Measurements from ENCODE around the gene TNNI3K. TPM values are rescaled to one million over a fixed set of nuclear protein-coding genes. Genes with fewer than 3 reads are reported as not detected.

The TNNI3K gene
- total and polyA plus RNA-seq, 12 donors = 11.7 to 162 (median 95.6) TPM

GRCh38 chr1:74530892-74531291 is 295.7 kb downstream of the TNNI3K start:
- ATAC-seq = no peak

DNA sequence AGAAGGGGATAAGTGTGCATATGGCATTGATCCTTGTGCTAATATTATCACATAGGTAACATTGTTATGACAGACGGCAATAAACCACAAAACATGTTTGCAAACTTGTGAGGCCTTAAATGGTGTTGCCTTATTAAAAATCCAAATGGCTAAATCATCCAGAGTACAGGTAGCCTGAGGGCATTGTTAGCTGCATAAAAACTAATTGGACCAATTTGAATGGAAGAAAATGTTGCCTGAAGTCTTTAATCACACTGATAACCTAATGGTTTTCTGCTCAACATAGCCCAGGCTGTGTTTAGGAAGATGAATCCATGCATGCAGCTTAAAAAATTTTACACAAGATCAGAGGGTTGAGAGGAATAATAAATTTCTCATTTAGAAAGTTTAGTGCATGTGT is 296.6 kb downstream of the TNNI3K start:
- no peak overlapping the region for H3K27ac ChIP-seq
- no peaks in the 10 kb centered on the region for H3K9me3 ChIP-seq
- no peaks in the 10 kb centered on the region for H3K27me3 ChIP-seq
- DNase-seq (no peak), ATAC-seq (no peak)
- WGBS, 2 donors = 86 to 87% methylated on average over 1 of the region's 1 CpG
- H3K4me3 ChIP-seq = no peak overlapping the region
- no peaks in the 10 kb centered on the region for H3K4me1 ChIP-seq
- H3K36me3 ChIP-seq = no peaks in the 10 kb centered on the region
- TF ChIP-seq CTCF (IDR thresholded peaks at IDR 0.05) = no peak
- intact Hi-C loops (cut with DNase I) = no loop called here

More at GRCh38 chr1:74530892-74531291, 295.7 kb downstream of the TNNI3K start:
- no peaks in the 10 kb centered on the region for H3K36me3 ChIP-seq
- H3K27ac ChIP-seq = no peak overlapping the region
- intact Hi-C loops (cut with DNase I) = no loop called here
- H3K4me3 ChIP-seq = no peak overlapping the region
- no peaks in the 10 kb centered on the region for H3K4me1 ChIP-seq
- no peak for DNase-seq
- no peaks in the 10 kb centered on the region for H3K27me3 ChIP-seq
- TF ChIP-seq CTCF (IDR thresholded peaks at IDR 0.05) = no peak
- H3K9me3 ChIP-seq = no peaks in the 10 kb centered on the region

DNA sequence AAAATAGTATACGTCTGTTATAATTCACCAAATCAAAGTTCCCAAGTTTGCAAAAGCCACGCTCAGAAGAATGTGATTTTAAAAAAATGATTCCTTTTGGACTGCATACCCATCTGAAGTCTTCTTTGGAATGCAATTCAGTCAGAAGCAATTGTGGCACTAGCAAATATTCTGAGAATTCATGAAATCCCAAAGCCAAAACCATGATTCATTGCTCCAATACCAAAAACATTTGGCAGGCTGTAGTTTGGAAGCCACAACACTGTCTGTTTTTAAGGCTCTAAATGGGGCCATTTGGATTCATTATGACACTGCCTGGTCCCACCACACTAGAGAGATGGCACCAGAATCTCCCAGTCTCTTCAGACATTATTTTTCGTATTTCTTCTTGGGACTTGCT is 299.1 kb downstream of the TNNI3K start:
- no peak overlapping the region for H3K27ac ChIP-seq
- no peaks in the 10 kb centered on the region for H3K9me3 ChIP-seq
- no peak for ATAC-seq
- intact Hi-C loops (cut with DNase I) = no loop called here
- WGBS, 2 donors = 79 to 85% methylated on average over 3 of the region's 3 CpGs
- H3K4me3 ChIP-seq = no peak overlapping the region
- H3K36me3 ChIP-seq = no peaks in the 10 kb centered on the region
- no peak for TF ChIP-seq CTCF (IDR thresholded peaks at IDR 0.05)
- no peaks in the 10 kb centered on the region for H3K27me3 ChIP-seq
- no peak for DNase-seq
- no peaks in the 10 kb centered on the region for H3K4me1 ChIP-seq

DNA sequence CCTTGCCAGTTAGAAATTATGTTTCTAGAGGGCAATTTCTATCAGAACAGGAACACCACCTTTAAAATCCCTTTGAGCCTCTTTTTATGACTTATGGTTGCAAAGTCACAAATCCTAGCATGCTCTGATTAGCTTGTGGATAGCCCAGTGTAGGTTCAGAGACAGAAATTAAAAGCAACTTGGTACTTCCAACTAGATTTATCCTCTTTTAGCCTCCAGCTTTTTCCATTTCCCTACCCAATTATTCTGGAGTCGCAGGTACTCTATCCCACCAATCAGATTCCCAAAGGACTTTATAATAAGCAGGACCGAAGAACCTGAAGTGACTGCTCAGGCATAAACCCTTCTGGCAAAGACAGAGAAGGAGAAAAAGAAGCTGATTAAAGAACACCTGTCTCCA is 310.6 kb downstream of the TNNI3K start:
- intact Hi-C loops (cut with DNase I) = no loop called here
- H3K9me3 ChIP-seq = no peaks in the 10 kb centered on the region
- ATAC-seq = no peak
- peaks cover 0 to 5% (median 0%) of the 10 kb centered on the region in 9 donors for H3K36me3 ChIP-seq
- H3K4me1 ChIP-seq = no peaks in the 10 kb centered on the region
- WGBS, 2 donors = 88 to 95% methylated on average over 2 of the region's 2 CpGs
- H3K27ac ChIP-seq = no peak overlapping the region
- H3K4me3 ChIP-seq = no peak overlapping the region
- no peak for DNase-seq
- no peak for TF ChIP-seq CTCF (IDR thresholded peaks at IDR 0.05)
- H3K27me3 ChIP-seq = no peaks in the 10 kb centered on the region

Measured in heart right ventricle (tissue), 16 donors.